Measurements from ENCODE around the gene HAVCR1. TPM values are rescaled to one million over a fixed set of nuclear protein-coding genes. Genes with fewer than 3 reads are reported as not detected.
"Not testable (repeated sequence)": the region's sequence is repeated elsewhere in the genome, so short reads cannot be mapped to it uniquely, and the experiment has no call there.

HAVCR1 gene
- total RNA-seq, 1 donor from 2014 or later = 0.15 TPM

DNA sequence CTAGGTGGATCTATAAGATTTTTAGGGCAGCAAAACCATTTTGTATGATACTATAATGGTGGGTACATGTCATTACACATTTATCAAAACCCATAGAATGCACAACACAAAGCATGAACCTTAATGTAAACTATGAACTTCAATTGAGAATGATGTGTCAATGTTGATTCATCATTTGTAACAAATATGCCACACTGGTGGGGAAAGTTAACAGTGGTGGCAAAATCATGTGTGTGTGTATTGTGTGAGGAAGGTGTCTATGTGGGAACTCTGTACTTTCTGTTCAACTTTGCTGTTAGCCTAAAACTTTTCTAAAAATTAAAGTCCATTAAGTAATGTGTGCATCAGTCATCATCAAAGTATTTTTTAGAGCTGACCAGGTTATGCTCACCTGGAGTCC, 38.9 kb downstream of the HAVCR1 start:
- H3K9me3 Mint-ChIP-seq (ENCODE audit: low read depth) = peaks cover 9% of the 10 kb centered on the region

DNA sequence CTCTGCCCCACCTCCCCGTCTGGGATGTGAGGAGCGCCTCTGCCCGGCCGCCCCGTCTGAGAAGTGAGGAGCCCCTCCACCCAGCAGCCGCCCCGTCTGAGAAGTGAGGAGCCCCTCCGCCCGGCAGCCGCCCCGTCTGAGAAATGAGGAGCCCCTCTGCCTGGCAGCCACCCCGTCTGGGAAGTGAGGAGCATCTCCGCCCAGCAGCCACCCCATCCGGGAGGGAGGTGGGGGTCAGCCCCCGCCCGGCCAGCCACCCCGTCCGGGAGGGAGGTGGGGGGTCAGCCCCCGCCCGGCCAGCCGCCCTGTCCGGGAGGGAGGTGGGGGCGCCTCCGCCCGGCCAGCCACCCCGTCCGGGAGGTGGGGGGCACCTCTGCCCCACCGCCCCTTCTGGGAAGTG, 44.8 kb downstream of the HAVCR1 start:
- H3K4me1 Mint-ChIP-seq (ENCODE audit: low read depth); DNase-seq (ENCODE audit: low spot score); H3K4me3 Mint-ChIP-seq (ENCODE audit: unreplicated experiment); H3K27me3 Mint-ChIP-seq (ENCODE audit: low read depth); H3K36me3 Mint-ChIP-seq (ENCODE audit: low read depth); H3K27ac Mint-ChIP-seq (ENCODE audit: unreplicated experiment): not testable (repeated sequence)
- H3K9me3 Mint-ChIP-seq (ENCODE audit: low read depth) = peaks cover 20% of the 10 kb centered on the region

More for the DNA sequence above, 38.9 kb downstream of the HAVCR1 start:
- TF ChIP-seq, protein P1, sequence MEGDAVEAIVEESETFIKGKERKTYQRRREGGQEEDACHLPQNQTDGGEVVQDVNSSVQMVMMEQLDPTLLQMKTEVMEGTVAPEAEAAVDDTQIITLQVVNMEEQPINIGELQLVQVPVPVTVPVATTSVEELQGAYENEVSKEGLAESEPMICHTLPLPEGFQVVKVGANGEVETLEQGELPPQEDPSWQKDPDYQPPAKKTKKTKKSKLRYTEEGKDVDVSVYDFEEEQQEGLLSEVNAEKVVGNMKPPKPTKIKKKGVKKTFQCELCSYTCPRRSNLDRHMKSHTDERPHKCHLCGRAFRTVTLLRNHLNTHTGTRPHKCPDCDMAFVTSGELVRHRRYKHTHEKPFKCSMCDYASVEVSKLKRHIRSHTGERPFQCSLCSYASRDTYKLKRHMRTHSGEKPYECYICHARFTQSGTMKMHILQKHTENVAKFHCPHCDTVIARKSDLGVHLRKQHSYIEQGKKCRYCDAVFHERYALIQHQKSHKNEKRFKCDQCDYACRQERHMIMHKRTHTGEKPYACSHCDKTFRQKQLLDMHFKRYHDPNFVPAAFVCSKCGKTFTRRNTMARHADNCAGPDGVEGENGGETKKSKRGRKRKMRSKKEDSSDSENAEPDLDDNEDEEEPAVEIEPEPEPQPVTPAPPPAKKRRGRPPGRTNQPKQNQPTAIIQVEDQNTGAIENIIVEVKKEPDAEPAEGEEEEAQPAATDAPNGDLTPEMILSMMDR (IDR thresholded peaks at IDR 0.05) = no peak
- Mint-ChIP-seq H3K4me1 (ENCODE audit: low read depth) (no peaks in the 10 kb centered on the region), H3K27ac (ENCODE audit: unreplicated experiment) (no peak overlapping the region), H3K36me3 (ENCODE audit: low read depth) (no peaks in the 10 kb centered on the region), H3K27me3 (ENCODE audit: low read depth) (peaks cover 7% of the 10 kb centered on the region), H3K4me3 (ENCODE audit: unreplicated experiment) (no peak overlapping the region)
- DNase-seq (ENCODE audit: low spot score) = no peak

DNA sequence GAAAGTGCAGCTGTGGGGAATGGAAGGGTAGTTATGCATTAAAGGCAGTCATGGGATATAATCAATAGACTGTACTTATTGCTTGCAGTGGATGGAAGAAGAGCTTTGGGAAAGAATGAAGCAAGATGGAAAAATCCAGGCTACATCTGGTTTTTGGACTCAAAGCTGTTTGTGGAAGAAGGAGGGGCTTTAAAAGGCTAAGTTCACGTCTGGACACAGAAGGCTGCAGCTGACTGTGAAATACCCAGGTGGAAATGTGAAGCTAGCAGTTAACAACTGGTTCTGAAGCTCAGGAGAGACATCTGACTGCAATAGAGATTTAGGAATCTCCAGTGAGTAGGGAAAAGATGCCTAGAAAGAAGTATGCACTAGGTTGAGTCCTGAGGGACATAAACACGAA, 52.7 kb downstream of the HAVCR1 start:
- no peak for DNase-seq (ENCODE audit: low spot score)
- Mint-ChIP-seq H3K9me3 (ENCODE audit: low read depth) (peaks cover 5% of the 10 kb centered on the region), H3K4me3 (ENCODE audit: unreplicated experiment) (no peak overlapping the region), H3K27me3 (ENCODE audit: low read depth) (peaks cover 6% of the 10 kb centered on the region), H3K4me1 (ENCODE audit: low read depth) (no peaks in the 10 kb centered on the region), H3K36me3 (ENCODE audit: low read depth) (no peaks in the 10 kb centered on the region), H3K27ac (ENCODE audit: unreplicated experiment) (no peak overlapping the region)
- TF ChIP-seq, protein P1 (IDR thresholded peaks at IDR 0.05) = no peak

DNA sequence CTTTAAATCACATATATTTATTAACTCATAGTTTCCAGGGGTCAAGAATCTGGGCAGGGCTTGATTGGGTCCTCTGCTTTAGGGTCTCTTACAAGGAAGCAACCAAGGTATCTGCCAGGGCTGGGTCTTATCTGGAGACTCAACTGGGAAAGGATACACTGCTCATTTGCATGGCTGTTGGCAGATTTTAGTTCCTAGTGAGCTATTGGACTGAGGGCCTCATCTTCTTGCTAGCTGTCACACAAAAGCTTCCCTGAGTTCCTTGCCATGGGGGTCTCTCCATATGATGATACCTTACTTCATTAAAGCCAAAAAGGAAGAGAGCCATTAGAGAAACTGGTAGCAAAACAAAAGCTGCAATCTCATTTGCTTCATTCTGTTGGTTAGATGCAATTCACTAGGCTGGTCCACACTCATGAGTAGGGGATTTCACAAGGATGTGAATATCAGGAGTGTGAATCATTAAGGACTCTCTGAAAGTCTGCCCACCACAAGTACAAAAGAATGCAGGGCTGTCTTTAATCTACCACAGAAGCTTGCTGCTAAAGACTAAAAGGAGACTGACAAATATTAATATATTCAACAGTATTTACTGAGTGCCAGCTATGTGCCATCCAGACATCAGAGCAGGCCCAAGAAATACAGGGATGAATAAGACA, 53.9 kb downstream of the HAVCR1 start:
- TF ChIP-seq, protein P1 (IDR thresholded peaks at IDR 0.05) = no peak
- H3K36me3 Mint-ChIP-seq (ENCODE audit: low read depth) = no peaks in the 10 kb centered on the region
- peaks cover 6% of the 10 kb centered on the region for H3K27me3 Mint-ChIP-seq (ENCODE audit: low read depth)
- H3K4me3 Mint-ChIP-seq (ENCODE audit: unreplicated experiment) = no peak overlapping the region
- no peak overlapping the region for H3K27ac Mint-ChIP-seq (ENCODE audit: unreplicated experiment)
- DNase-seq (ENCODE audit: low spot score) = no peak
- H3K9me3 Mint-ChIP-seq (ENCODE audit: low read depth) = peaks cover 11% of the 10 kb centered on the region
- no peaks in the 10 kb centered on the region for H3K4me1 Mint-ChIP-seq (ENCODE audit: low read depth)

DNA sequence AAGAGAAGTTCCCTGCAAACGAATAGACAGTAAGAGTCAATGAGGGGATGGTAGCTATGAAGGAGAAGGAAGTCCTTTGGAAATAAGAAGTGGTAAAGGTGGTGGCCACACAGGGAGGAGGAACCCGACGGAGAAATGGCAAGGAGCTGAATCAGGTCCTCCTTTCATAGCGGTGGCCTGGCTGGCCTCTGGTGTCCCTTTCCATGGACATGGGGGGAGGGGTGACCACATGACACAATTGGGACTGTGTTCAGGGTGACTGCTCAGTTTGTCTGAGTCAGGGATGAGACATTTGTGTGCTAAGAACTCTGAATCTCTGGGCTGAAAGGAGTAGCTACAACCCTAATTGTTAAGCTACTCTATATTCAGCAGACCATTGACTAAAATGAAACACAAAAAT, 67.2 kb downstream of the HAVCR1 start:
- TF ChIP-seq, protein P1 (IDR thresholded peaks at IDR 0.05) = no peak
- H3K4me3 Mint-ChIP-seq (ENCODE audit: unreplicated experiment) = no peak overlapping the region
- peaks cover 18% of the 10 kb centered on the region for H3K27me3 Mint-ChIP-seq (ENCODE audit: low read depth)
- peaks cover 7% of the 10 kb centered on the region for H3K9me3 Mint-ChIP-seq (ENCODE audit: low read depth)
- no peak for DNase-seq (ENCODE audit: low spot score)
- H3K27ac Mint-ChIP-seq (ENCODE audit: unreplicated experiment) = no peak overlapping the region
- no peaks in the 10 kb centered on the region for H3K36me3 Mint-ChIP-seq (ENCODE audit: low read depth)
- no peaks in the 10 kb centered on the region for H3K4me1 Mint-ChIP-seq (ENCODE audit: low read depth)

DNA sequence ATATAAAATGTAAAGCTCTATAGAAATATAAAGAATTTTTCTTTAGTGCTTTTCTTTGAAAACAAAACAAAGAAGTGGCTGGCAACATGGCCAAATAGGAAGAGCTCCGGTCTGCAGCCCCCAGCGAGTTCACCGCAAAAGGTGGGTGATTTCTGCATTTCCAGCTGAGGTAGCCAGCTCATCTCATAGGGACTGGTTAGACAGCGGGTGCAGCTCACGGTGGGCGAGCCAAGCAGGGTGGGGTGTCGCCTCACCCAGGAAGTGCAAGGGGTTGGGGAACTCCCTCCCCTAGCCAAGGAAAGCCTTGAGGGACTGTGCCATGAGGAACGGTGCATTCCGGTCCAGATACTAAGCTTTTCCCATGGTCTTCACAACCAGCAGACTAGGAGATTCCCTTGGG, 74.9 kb downstream of the HAVCR1 start:
- H3K36me3 Mint-ChIP-seq (ENCODE audit: low read depth) = no peaks in the 10 kb centered on the region
- TF ChIP-seq, protein P1 (IDR thresholded peaks at IDR 0.05) = no peak
- H3K27ac Mint-ChIP-seq (ENCODE audit: unreplicated experiment) = no peak overlapping the region
- no peak for DNase-seq (ENCODE audit: low spot score)
- H3K4me3 Mint-ChIP-seq (ENCODE audit: unreplicated experiment) = no peak overlapping the region
- no peaks in the 10 kb centered on the region for H3K4me1 Mint-ChIP-seq (ENCODE audit: low read depth)
- peaks cover 25% of the 10 kb centered on the region for H3K27me3 Mint-ChIP-seq (ENCODE audit: low read depth)
- peaks cover 7% of the 10 kb centered on the region for H3K9me3 Mint-ChIP-seq (ENCODE audit: low read depth)
